K562 (cell line): ENCODE results near the gene KANK2. TPM values are rescaled to one million over a fixed set of nuclear protein-coding genes. Genes with fewer than 3 reads are reported as not detected.

Source experiments
- ATAC-seq: fragments of 200-7000 bp; cut with Tn5 transposase; 3 replicates; pipeline ENCODE4 v1.9.1; 2020; ENCODE audit warnings: moderate library complexity
- BruUV-seq: library from RNA; stranded (reverse); fragments of 400-500 nt; replicated peaks from 2 replicates; lab custom pipeline; 2021; lab: Mats Ljungman, UMichigan
- CTCF ChIA-PET: fragments of 300-600 bp; formaldehyde crosslinking; extraction: SDS; loops from one replicate; lab custom pipeline; 2021; ENCODE audit warnings: low intra/inter-chr PET ratio; lab: Yijun Ruan, JAX
- POLR2A ChIA-PET: fragments of 300-600, 350-650 bp; sonication (Branson Sonifier 250); formaldehyde crosslinking; extraction: SDS; loops from one replicate; lab custom pipeline; 2021; ENCODE audit warnings: antibody characterized with exemption, inconsistent platforms; lab: Yijun Ruan, JAX
- DNase-seq, 4 experiments: peaks; one replicate each; pipeline versions ENCODE4 v3.0.0 to v3.0.0-alpha.2; 2011 to 2018; ENCODE audit warnings: low spot score in 3 of 4, mixed read lengths in 3 of 4; ENCODE audit errors: extremely low read depth in 1 of 4
- FAIRE-seq: peaks from 2 replicates; lab custom pipeline; 2011; peaks lifted over from hg19 to GRCh38; lab: Jason Lieb, UNC
- H2AFZ ChIP-seq: 2 replicates; pipeline ENCODE4 v1.6.0; 2011; ENCODE audit warnings: low read depth, low read length, control low read depth, inconsistent platforms
- H3K27ac ChIP-seq: fragments of 200-600 bp; 3 replicates; pipeline ENCODE4 v1.8.0; 2011; ENCODE audit warnings: low read depth, mild to moderate bottlenecking, control low read depth, inconsistent platforms, low read length, moderate library complexity, mixed read lengths; ENCODE audit errors: extremely low read depth
- H3K27me3 ChIP-seq, 2 experiments: fragments of 300-600 bp in 1 of 2; 2 replicates in 1 of 2; 3 replicates in 1 of 2; pipeline versions ENCODE4 v1.6.0 to v1.8.0; 2011; ENCODE audit warnings: inconsistent platforms in 2 of 2, low read length in 2 of 2, mild to moderate bottlenecking in 1 of 2, mixed read lengths in 1 of 2, moderate library complexity in 1 of 2; ENCODE audit not compliant: control insufficient read depth in 2 of 2, insufficient read depth in 2 of 2
- H3K36me3 ChIP-seq: fragments of 300-600 bp; 3 replicates; pipeline ENCODE4 v1.8.0; 2011; ENCODE audit warnings: mild to moderate bottlenecking, low read length, inconsistent platforms; ENCODE audit not compliant: control insufficient read depth, insufficient read depth
- H3K4me1 ChIP-seq, 2 experiments: fragments of 200-600 bp in 1 of 2; replicated peaks in 1 of 2; 2 replicates in 1 of 2; 3 replicates in 1 of 2; pipeline versions ENCODE4 v1.5.1 to v1.8.0; 2011; ENCODE audit warnings: inconsistent platforms in 2 of 2, low read length in 2 of 2, mild to moderate bottlenecking in 1 of 2, mixed read lengths in 1 of 2, moderate library complexity in 1 of 2; ENCODE audit not compliant: control insufficient read depth in 2 of 2, insufficient read depth in 2 of 2
- H3K4me2 ChIP-seq: 2 replicates; pipeline ENCODE4 v1.6.1; 2011; ENCODE audit warnings: low read length, control low read depth, inconsistent platforms, mixed read lengths; ENCODE audit not compliant: insufficient read depth
- H3K4me3 ChIP-seq: fragments of 200-600 bp; sonication (generic), shearing (Covaris generic); 2 replicates; pipeline ENCODE4 v1.5.1; 2016; ENCODE audit warnings: control low read depth, inconsistent platforms
- H3K79me2 ChIP-seq: fragments of 200-600 bp; 3 replicates; pipeline ENCODE4 v1.8.0; 2011; ENCODE audit warnings: low read length, inconsistent platforms; ENCODE audit not compliant: control insufficient read depth, insufficient read depth
- H3K9ac ChIP-seq, 2 experiments: 2 replicates each; pipeline versions ENCODE4 v1.6.0 to v1.6.1; 2011; ENCODE audit warnings: low read depth in 2 of 2, low read length in 2 of 2, control low read depth in 1 of 2, inconsistent platforms in 1 of 2, mild to moderate bottlenecking in 1 of 2, mixed read lengths in 1 of 2; ENCODE audit not compliant: insufficient read depth in 1 of 2
- H3K9me1 ChIP-seq: one replicate; pipeline ENCODE4 v1.6.0; 2011; ENCODE audit warnings: inconsistent platforms, mild to moderate bottlenecking, low read length, moderate library complexity; ENCODE audit not compliant: control insufficient read depth, insufficient read depth
- H3K9me3 ChIP-seq: replicated peaks from 2 replicates; pipeline ENCODE4 v1.5.1; 2011; ENCODE audit warnings: low read depth, low read length, inconsistent platforms; ENCODE audit not compliant: control insufficient read depth, insufficient read depth
- H4K20me1 ChIP-seq: replicated peaks from 2 replicates; pipeline ENCODE4 v1.6.1; 2011; ENCODE audit warnings: low read length, inconsistent platforms, mixed read lengths; ENCODE audit not compliant: control insufficient read depth, insufficient read depth
- HBP1 ChIP-seq: fragments of 450-650 bp; formaldehyde crosslinking; IDR thresholded peaks from 2 replicates; pipeline ENCODE4 v1.4.0; 2022; ENCODE audit warnings: missing genetic modification characterization
- MYBL2 ChIP-seq, 2 experiments: fragments of 450-650 bp in 1 of 2; sonication (generic) in 1 of 2; formaldehyde crosslinking in 1 of 2; IDR thresholded peaks; 2 replicates each; pipeline versions ENCODE4 v1.6.1 to v1.8.1; 2017 to 2022; ENCODE audit warnings: borderline replicate concordance in 1 of 2, inconsistent platforms in 1 of 2, low read depth in 1 of 2, mild to moderate bottlenecking in 1 of 2, missing genetic modification reagents in 1 of 2, moderate library complexity in 1 of 2
- SETDB1 ChIP-seq: IDR thresholded peaks from one replicate; pipeline ENCODE4 v1.6.1; 2012; ENCODE audit warnings: low read length, control low read depth, inconsistent platforms
- ZKSCAN8 ChIP-seq: fragments of 200-800 bp; sonication (Bioruptor generic); IDR thresholded peaks from 2 replicates; pipeline ENCODE4 v1.6.1; 2016; ENCODE audit warnings: missing genetic modification characterization, missing compliant biosample characterization
- ZNF707 ChIP-seq: fragments of 250-450 bp; sonication (Bioruptor Pico); conservative IDR thresholded peaks from 2 replicates; pipeline ENCODE4 v1.8.0; 2022; ENCODE audit warnings: inconsistent platforms, mild to moderate bottlenecking, moderate library complexity
- WGBS: fragments of 100-300 bp; shearing (Covaris generic); methylation state at CpG from one replicate; pipeline ENCODE4 v1.1.6; 2016; ENCODE audit warnings: low coverage, mixed read lengths; ENCODE audit not compliant: insufficient coverage; ENCODE audit errors: missing lambda C conversion rate; 5-methylcytosine and 5-hydroxymethylcytosine counted together
- in situ Hi-C: fragments of 300-500 bp; cut with MboI; formaldehyde crosslinking; loops from 4 replicates; pipeline ENCODE4 v1.15.0; 2018; ENCODE audit warnings: inconsistent platforms, mixed read lengths
- intact Hi-C: fragments of 100-400 bp; cut with micrococcal nuclease; formaldehyde crosslinking; loops from 2 replicates; pipeline ENCODE4 v1.14.2; 2022
- polyA plus RNA-seq, 8 experiments: library from polyadenylated mRNA; depleted of rRNA in 4 of 8; stranded (reverse) in 5 of 8; unstranded in 3 of 8; fragments of >200 nt; fragmentation: Nextera tagmentation in 2 of 8; fragmentation: Illumina TruSeq in 1 of 8; extraction: Ambion mirVana in 2 of 8; extraction: Trizol in 1 of 8; gene quantifications; 2 replicates each; pipeline versions ENCODE4 v1.2.1 to v1.2.3, GENCODE V29; 2011 to 2014; ENCODE audit warnings: inconsistent platforms in 1 of 8, missing spikeins in 1 of 8
- total RNA-seq, 7 experiments: library from RNA; depleted of rRNA in 6 of 7; stranded (reverse); fragments of >200 nt in 6 of 7; fragmentation: Illumina TruSeq in 2 of 7; extraction: Trizol in 2 of 7; gene quantifications; 2 replicates each; pipeline versions ENCODE4 v1.2.1 to v1.2.3, GENCODE V29; 2011 to 2021; ENCODE audit warnings: low replicate concordance in 1 of 7

KANK2 gene
- total and polyA plus RNA-seq, 9 of the 15 experiments (the other 6 are each of a cell fraction or from before 2014, with no cell fraction given) = 4.4 to 47.8 (median 21.3) TPM

- ATAC-seq = no peak
- 78% methylated on average over 18 of the region's 20 CpGs for WGBS
- H4K20me1 ChIP-seq = no peaks in the 10 kb centered on the region
- no peak for TF ChIP-seq MYBL2 (IDR thresholded peaks at IDR 0.05; ENCODE audit: low read depth)
- no peak for TF ChIP-seq MYBL2 (CRISPR knock-in tag; IDR thresholded peaks at IDR 0.05; ENCODE audit: borderline replicate concordance)
- TF ChIP-seq ZKSCAN8 (CRISPR knock-in tag) = peak; percentile 98
- TF ChIP-seq, all 486 proteins: peak for 1
- DNase-seq = no peak
- Histone ChIP-seq H3K4me2 (no peak overlapping the region), H3K9me3 (no peaks in the 10 kb centered on the region), H3K27me3 (no peaks in the 10 kb centered on the region), H3K79me2 (no peaks in the 10 kb centered on the region), H3K9me1 (no peaks in the 10 kb centered on the region), H3K4me1 (peaks cover 17 to 40% of the 10 kb centered on the region in 2 experiments), H3K9ac (peak overlapping the region in 1 of 2 experiments; percentile 82; a peak in 1 of 4 replicates), H3K27ac (no peak overlapping the region), H3K36me3 (no peaks in the 10 kb centered on the region), H2AFZ (peak overlapping the region; percentile 76; the same call in 1 of the 2 replicates), H3K4me3 (no peak overlapping the region)
- in situ Hi-C loops = loop anchor here (5.0 kb wide), 2 partner anchors 70 to 165 kb away; no protein-coding TSS in a partner anchor
- ChIA-PET POLR2A (interaction anchor here (0.6 kb wide), 1 partner anchor 93 kb away, joined by 3 read pairs; no protein-coding TSS in a partner anchor), CTCF (interaction anchor here (1.1 to 2.3 kb wide), 3 partner anchors 65 to 168 kb away, joined by 6 to 34 read pairs (median 8); no protein-coding TSS in a partner anchor)
- intact Hi-C loops = loop anchor here (1.0 to 2.0 kb wide), 3 partner anchors 65 to 260 kb away; no protein-coding TSS in a partner anchor
- peak; percentile 29 for FAIRE-seq
- BruUV-seq = no TSS peak
Observed at GRCh38 chr19:11202488-11203193, 5.3 kb upstream of the KANK2 start.

DNA sequence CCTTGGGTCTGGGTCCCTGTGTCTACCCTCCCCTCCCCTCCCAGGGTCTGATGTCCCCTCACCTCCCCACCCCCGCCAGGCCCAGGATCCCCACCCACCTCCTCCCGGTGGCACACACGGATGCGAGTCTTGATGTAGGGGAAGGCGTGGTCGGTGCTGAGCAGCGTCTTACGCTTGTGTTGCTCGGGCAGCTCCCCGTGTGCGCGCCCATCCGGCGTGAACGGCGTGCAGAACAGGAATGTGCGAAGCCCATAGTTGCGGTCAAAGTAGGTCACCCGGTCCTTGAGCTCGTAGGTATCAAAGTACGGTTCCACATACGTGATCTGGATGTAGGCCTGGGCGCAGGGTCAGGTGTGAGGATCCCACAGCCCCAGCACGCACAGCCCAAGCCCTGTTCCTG is 4.4 kb upstream of the KANK2 start:
- in situ Hi-C loops = loop anchor here (5.0 kb wide), 2 partner anchors 69 to 164 kb away; no protein-coding TSS in a partner anchor
- Histone ChIP-seq H3K4me1 (peaks cover 17 to 46% of the 10 kb centered on the region in 2 experiments), H4K20me1 (no peaks in the 10 kb centered on the region), H3K9me3 (no peaks in the 10 kb centered on the region), H3K27ac (no peak overlapping the region), H3K4me2 (no peak overlapping the region)
- WGBS = 89% methylated on average over 22 of the region's 24 CpGs
- POLR2A ChIA-PET = no interaction called here
- BruUV-seq = no TSS peak
- no peak for FAIRE-seq
- TF ChIP-seq SETDB1 (no peak), HBP1 (CRISPR knock-in tag) (no peak), ZNF707 (no peak)
- TF ChIP-seq, all 486 proteins: peak for 0
- Histone ChIP-seq H3K9ac (peak overlapping the region in 1 of 2 experiments; percentile 59; a peak in 1 of 4 replicates), H3K4me3 (no peak overlapping the region), H3K79me2 (peaks cover 5% of the 10 kb centered on the region; the same call in 2 of the 3 replicates), H3K27me3 (no peaks in the 10 kb centered on the region), H3K36me3 (no peaks in the 10 kb centered on the region), H2AFZ (no peak overlapping the region), H3K9me1 (no peaks in the 10 kb centered on the region)
- ATAC-seq = no peak
- intact Hi-C loops = loop anchor here (2.0 kb wide), 1 partner anchor 259 kb away; no protein-coding TSS in a partner anchor
- CTCF ChIA-PET = no interaction called here
- no peak for DNase-seq
